ENCODE measurements around the gene PPP6R2. TPM values are rescaled to one million over a fixed set of nuclear protein-coding genes. Genes with fewer than 3 reads are reported as not detected.

Gene PPP6R2
- total and polyA plus RNA-seq, 2 of the 4 experiments (the other 2 are of a cell fraction) = 49.2 to 51.6 TPM

DNA sequence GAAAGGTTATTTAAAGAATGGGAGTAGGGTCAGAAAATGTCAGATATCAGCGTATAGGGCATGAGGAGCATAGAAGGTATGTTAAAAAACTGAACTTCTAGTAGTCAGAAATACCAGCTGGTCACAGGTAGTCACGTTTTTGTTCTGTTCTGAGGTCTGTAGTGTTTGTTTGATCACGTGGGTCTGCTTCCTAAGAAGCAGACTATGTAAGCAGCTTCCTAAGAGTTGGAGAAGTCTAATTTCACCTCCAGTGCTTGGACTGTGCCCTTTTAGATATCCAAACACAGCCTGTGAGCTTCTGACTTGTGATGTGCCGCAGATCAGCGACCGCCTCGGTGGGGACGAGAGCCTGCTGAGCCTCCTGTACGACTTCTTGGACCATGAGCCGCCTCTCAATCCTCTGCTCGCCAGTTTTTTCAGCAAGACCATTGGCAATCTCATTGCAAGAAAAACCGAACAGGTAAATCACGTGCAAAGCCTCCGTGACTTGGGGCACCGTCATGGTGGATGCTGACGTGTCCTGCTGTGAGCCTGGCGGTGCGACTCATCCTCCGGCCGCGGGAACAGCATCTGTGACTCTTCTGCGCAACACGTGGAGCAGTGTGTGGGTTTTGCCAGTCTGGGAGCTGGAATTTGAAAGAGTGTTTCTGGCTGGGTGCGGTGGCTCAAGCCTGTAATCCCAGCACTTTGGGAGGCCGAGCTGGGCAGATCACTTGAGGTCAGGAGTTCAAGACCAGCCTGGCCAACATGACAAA is 63.5 kb downstream of the PPP6R2 start:
- no peak overlapping the region for H3K27ac ChIP-seq (ENCODE audit: insufficient read depth, low read length)
- no peak overlapping the region for H3K4ac ChIP-seq (ENCODE audit: low read depth, low read length)
- ChIA-PET POLR2A (ENCODE audit: unreplicated experiment) (no interaction called here), CTCF (no interaction called here)
- no TSS peak for BruUV-seq (replicated peaks)
- no peak overlapping the region for H3K14ac ChIP-seq (replicated peaks; ENCODE audit: low read depth, low read length)
- H3K36me3 ChIP-seq (ENCODE audit: control insufficient read depth, insufficient read depth, low read length) = peaks cover 26% of the 10 kb centered on the region
- H3K79me1 ChIP-seq (ENCODE audit: low read depth in 1 of 2, low read length in 2 of 2) = peaks cover 10 to 39% of the 10 kb centered on the region in 2 experiments
- DNase-seq (no peak), ATAC-seq (ENCODE audit: low read depth) (no peak)
- H3K9me1 ChIP-seq (ENCODE audit: insufficient read depth, low read length) = 0 out of 2 replicates have a peak, but pooled peaks cover 5% of the 10 kb centered on the region
- WGBS, 2 experiments (ENCODE audit: extremely low coverage in 2 of 2, insufficient read length in 1 of 2) = 98% methylated on average over 17 of the region's 25 CpGs; no CpG with 5 or more reads in 1 of the 2 experiments
- no peak overlapping the region for H3K56ac ChIP-seq (ENCODE audit: extremely low read depth, insufficient read depth, low read length)
- no peak overlapping the region for H3K23ac ChIP-seq (ENCODE audit: low read depth, low read length)
- no peak overlapping the region for H2BK5ac ChIP-seq (ENCODE audit: low read depth, low read length, poor library complexity, severe bottlenecking)
- dilution Hi-C loops (cut with HindIII; ENCODE audit: low sequenced_read_pairs, unreplicated experiment) = no loop called here
- in situ Hi-C loops (cut with MboI; ENCODE audit: low sequenced_read_pairs) = no loop called here
- H4K8ac ChIP-seq (ENCODE audit: low read depth in 2 of 2, low read length in 2 of 2) = no peak overlapping the region
- H2AK5ac ChIP-seq (ENCODE audit: low read depth, low read length) = no peak overlapping the region
- H2AK9ac ChIP-seq (replicated peaks; ENCODE audit: low read depth, low read length, poor library complexity) = no peak overlapping the region
- TF ChIP-seq MAFK (IDR thresholded peaks at IDR 0.05; ENCODE audit: low read depth, low read length) (no peak), FOS (IDR thresholded peaks at IDR 0.05; ENCODE audit: low read depth, low read length) (no peak), RFX5 (IDR thresholded peaks at IDR 0.05; ENCODE audit: low read depth, low read length) (no peak), CHD1 (IDR thresholded peaks at IDR 0.05; ENCODE audit: low read depth, low read length) (no peak), POLR2A (IDR thresholded peaks at IDR 0.05; ENCODE audit: low read depth, low read length) (no peak)
- H2AFZ ChIP-seq (replicated peaks; ENCODE audit: low read length, poor library complexity) = no peak overlapping the region
- H3K4me2 ChIP-seq (ENCODE audit: low read depth, low read length) = no peak overlapping the region
- no peak overlapping the region for H4K91ac ChIP-seq (ENCODE audit: insufficient read depth, low read depth, low read length)
- H2BK120ac ChIP-seq (ENCODE audit: low read depth, low read length) = no peak overlapping the region
- no peaks in the 10 kb centered on the region for H3K27me3 ChIP-seq (ENCODE audit: control insufficient read depth, insufficient read depth, low read length)
- intact Hi-C loops (cut with micrococcal nuclease) = no loop called here
- H3K4me3 ChIP-seq (ENCODE audit: insufficient read depth, low read depth, low read length) = no peak overlapping the region
- no peak overlapping the region for H2BK20ac ChIP-seq (ENCODE audit: low read depth, low read length)
- peaks cover 3% of the 10 kb centered on the region; the same call in 1 of the 2 replicates for H3K4me1 ChIP-seq (ENCODE audit: control insufficient read depth, insufficient read depth, low read length)
- peaks cover 11% of the 10 kb centered on the region for H4K20me1 ChIP-seq (ENCODE audit: insufficient read depth, low read length)
- no peak overlapping the region for H2BK15ac ChIP-seq (ENCODE audit: low read depth, low read length)
- no peak overlapping the region for H3K18ac ChIP-seq (ENCODE audit: low read depth, low read length)
- no peak overlapping the region for H4K5ac ChIP-seq (ENCODE audit: low read depth, low read length)
- H3K9ac ChIP-seq (ENCODE audit: low read depth, low read length) = no peak overlapping the region
- H3K9me3 ChIP-seq (ENCODE audit: control insufficient read depth, insufficient read depth, low read length) = no peaks in the 10 kb centered on the region
